RWPE1 (cell line): ENCODE measurements around the gene CDKL2.

Experiments
- CTCF ChIA-PET: fragments of 350-600 bp; sonication (Branson Sonifier 250); formaldehyde crosslinking; extraction: SDS; loops from one replicate; lab custom pipeline; 2021; lab: Yijun Ruan, JAX
- POLR2A ChIA-PET: fragments of 400-600 bp; formaldehyde crosslinking; extraction: SDS; loops from one replicate; lab custom pipeline; 2020; ENCODE audit warnings: antibody characterized with exemption; ENCODE audit not compliant: low non-redundant PET; lab: Yijun Ruan, JAX
- DNase-seq: peaks from one replicate; pipeline ENCODE4 v3.0.0; 2012; ENCODE audit warnings: low spot score
- H3K27ac ChIP-seq: fragments of 450-650 bp; 2 replicates; pipeline ENCODE4 v1.5.1; 2017
- CTCF ChIP-seq: fragments of 450-650 bp; conservative IDR thresholded peaks from 2 replicates; pipeline ENCODE4 v1.5.1; 2017; ENCODE audit warnings: low read depth, mild to moderate bottlenecking

The CDKL2 gene

GRCh38 chr4:75605928-75606327 lies 24.4 kb downstream of the CDKL2 start:
- POLR2A ChIA-PET = no interaction called here
- no peak for DNase-seq
- no peak for TF ChIP-seq CTCF
- H3K27ac ChIP-seq = no peak overlapping the region
- CTCF ChIA-PET = no interaction called here

GRCh38 chr4:75599647-75600046 lies 30.7 kb downstream of the CDKL2 start:
- no peak overlapping the region for H3K27ac ChIP-seq
- CTCF ChIA-PET = no interaction called here
- DNase-seq = no peak
- TF ChIP-seq CTCF = no peak
- POLR2A ChIA-PET = no interaction called here

GRCh38 chr4:75598390-75598789 lies 31.9 kb downstream of the CDKL2 start:
- POLR2A ChIA-PET = no interaction called here
- TF ChIP-seq CTCF = no peak
- DNase-seq = peak; percentile 8
- no peak overlapping the region for H3K27ac ChIP-seq
- CTCF ChIA-PET = interaction anchor here (0.7 kb wide), 1 partner anchor 41 kb away, joined by 3 read pairs; no protein-coding TSS in a partner anchor

- CTCF ChIA-PET = no interaction called here
- DNase-seq = no peak
- H3K27ac ChIP-seq = no peak overlapping the region
- POLR2A ChIA-PET = no interaction called here
- TF ChIP-seq CTCF = no peak
These were observed 34.3 kb downstream of the CDKL2 start for GRCh38 chr4:75596061-75596460.

- ChIA-PET CTCF (interaction anchor here (0.6 to 0.7 kb wide), 2 partner anchors 25 to 797 kb away, joined by 5 read pairs; no protein-coding TSS in a partner anchor), POLR2A (no interaction called here)
- DNase-seq = no peak
- TF ChIP-seq CTCF = no peak
- H3K27ac ChIP-seq = no peak overlapping the region
These were observed 36.9 kb downstream of the CDKL2 start for GRCh38 chr4:75593393-75593792.

GRCh38 chr4:75584067-75584466 lies 46.3 kb downstream of the CDKL2 start:
- no peak for DNase-seq
- ChIA-PET POLR2A (no interaction called here), CTCF (interaction anchor here (0.6 kb wide), 1 partner anchor 21 kb away, joined by 3 read pairs; no protein-coding TSS in a partner anchor)
- no peak for TF ChIP-seq CTCF
- no peak overlapping the region for H3K27ac ChIP-seq

GRCh38 chr4:75567725-75568124 lies 62.6 kb downstream of the CDKL2 start:
- CTCF ChIA-PET = no interaction called here
- POLR2A ChIA-PET = no interaction called here
- no peak for TF ChIP-seq CTCF

More at GRCh38 chr4:75567725-75568124, 62.6 kb downstream of the CDKL2 start:
- DNase-seq = no peak
- H3K27ac ChIP-seq = no peak overlapping the region
